CD4-positive, alpha-beta T cell (primary cell): ENCODE results near the gene LKAAEAR1. TPM values are rescaled to one million over a fixed set of nuclear protein-coding genes. Genes with fewer than 3 reads are reported as not detected.

Source experiments
- ATAC-seq: fragments of 200-7000 bp; cut with Tn5 transposase; one replicate; pipeline ENCODE4 v1.10.0; 2022; ENCODE audit warnings: mild to moderate bottlenecking; ENCODE audit not compliant: poor library complexity
- CTCF ChIA-PET: fragments of 350-600 bp; sonication (Branson Sonifier 250); formaldehyde crosslinking; loops from one replicate; lab custom pipeline; 2021; ENCODE audit warnings: antibody characterized with exemption, inconsistent platforms; lab: Charles Lee
- POLR2A ChIA-PET: fragments of 350-600 bp; sonication (Branson Sonifier 250); formaldehyde crosslinking; loops from one replicate; lab custom pipeline; 2021; ENCODE audit warnings: antibody characterized with exemption, inconsistent platforms; lab: Charles Lee
- DNase-seq, 14 experiments: peaks; one replicate each; pipeline ENCODE4 v3.0.0-alpha.2; 2013 to 2020; ENCODE audit warnings: mixed read lengths in 2 of 14
- H3K27ac ChIP-seq, 2 donors: one replicate each; pipeline versions ENCODE4 v1.5.1 to v1.7.0; 2013; ENCODE audit warnings: low read length in 2 of 2, low read depth in 1 of 2, mild to moderate bottlenecking in 1 of 2
- H3K27me3 ChIP-seq, 2 experiments: 1 replicate in 1 of 2; 2 replicates in 1 of 2; pipeline versions ENCODE4 v1.6.1 to v1.7.0; 2013; ENCODE audit warnings: low read length in 2 of 2, control low read depth in 1 of 2, mild to moderate bottlenecking in 1 of 2, moderate library complexity in 1 of 2; ENCODE audit not compliant: insufficient read depth in 2 of 2, control insufficient read depth in 1 of 2
- H3K36me3 ChIP-seq: one replicate; pipeline ENCODE4 v1.6.1; 2013; ENCODE audit warnings: low read length, control low read depth; ENCODE audit not compliant: insufficient read depth
- H3K4me1 ChIP-seq: one replicate; pipeline ENCODE4 v1.6.1; 2013; ENCODE audit warnings: low read length, control low read depth; ENCODE audit not compliant: insufficient read depth
- H3K4me3 ChIP-seq: one replicate; pipeline ENCODE4 v1.5.1; 2013; ENCODE audit warnings: mild to moderate bottlenecking, low read length, moderate library complexity
- H3K9me3 ChIP-seq, 2 experiments: 1 replicate in 1 of 2; 2 replicates in 1 of 2; pipeline versions ENCODE4 v1.6.1 to v1.7.0; 2013; ENCODE audit warnings: low read length in 2 of 2, mild to moderate bottlenecking in 2 of 2, control low read depth in 1 of 2, moderate library complexity in 1 of 2; ENCODE audit not compliant: control insufficient read depth in 1 of 2, insufficient read depth in 1 of 2
- H3K27ac Mint-ChIP-seq: one replicate; pipeline ENCODE4 v1.8.0; 2020; ENCODE audit warnings: mixed read lengths
- H3K27me3 Mint-ChIP-seq: one replicate; pipeline ENCODE4 v1.8.0; 2021; ENCODE audit warnings: mixed read lengths
- H3K36me3 Mint-ChIP-seq: one replicate; pipeline ENCODE4 v1.8.0; 2021; ENCODE audit warnings: low read depth, mixed read lengths
- H3K4me1 Mint-ChIP-seq: one replicate; pipeline ENCODE4 v1.8.0; 2021; ENCODE audit warnings: low read depth, mixed read lengths
- H3K4me3 Mint-ChIP-seq: one replicate; pipeline ENCODE4 v1.8.0; 2020; ENCODE audit warnings: mild to moderate bottlenecking, mixed read lengths
- H3K9me3 Mint-ChIP-seq: one replicate; pipeline ENCODE4 v1.8.0; 2020; ENCODE audit warnings: mixed read lengths
- intact Hi-C, 2 experiments: fragments of 100-400 bp; cut with DNase I in 1 of 2; cut with micrococcal nuclease in 1 of 2; formaldehyde crosslinking; loops; one replicate each; pipeline versions ENCODE4 v1.15.1 to v1.9.0; 2023 to 2025; cut with DNase I, micrococcal nuclease
- total RNA-seq, 174 experiments: library from RNA in 2 of 174; stranded (reverse) in 2 of 174; gene quantifications; one replicate each; pipeline ENCODE4 v1.2.3 and lab custom pipeline; 2021 to 2026
- TF ChIP-seq, protein P1 (sequence below): fragments of 200-600 bp; IDR thresholded peaks from one replicate; pipeline ENCODE4 v1.8.0; 2022; ENCODE audit warnings: antibody characterized with exemption, mild to moderate bottlenecking

Gene LKAAEAR1
- total RNA-seq, 2 experiments from 2014 or later: 0.30 to 0.39 TPM

DNA sequence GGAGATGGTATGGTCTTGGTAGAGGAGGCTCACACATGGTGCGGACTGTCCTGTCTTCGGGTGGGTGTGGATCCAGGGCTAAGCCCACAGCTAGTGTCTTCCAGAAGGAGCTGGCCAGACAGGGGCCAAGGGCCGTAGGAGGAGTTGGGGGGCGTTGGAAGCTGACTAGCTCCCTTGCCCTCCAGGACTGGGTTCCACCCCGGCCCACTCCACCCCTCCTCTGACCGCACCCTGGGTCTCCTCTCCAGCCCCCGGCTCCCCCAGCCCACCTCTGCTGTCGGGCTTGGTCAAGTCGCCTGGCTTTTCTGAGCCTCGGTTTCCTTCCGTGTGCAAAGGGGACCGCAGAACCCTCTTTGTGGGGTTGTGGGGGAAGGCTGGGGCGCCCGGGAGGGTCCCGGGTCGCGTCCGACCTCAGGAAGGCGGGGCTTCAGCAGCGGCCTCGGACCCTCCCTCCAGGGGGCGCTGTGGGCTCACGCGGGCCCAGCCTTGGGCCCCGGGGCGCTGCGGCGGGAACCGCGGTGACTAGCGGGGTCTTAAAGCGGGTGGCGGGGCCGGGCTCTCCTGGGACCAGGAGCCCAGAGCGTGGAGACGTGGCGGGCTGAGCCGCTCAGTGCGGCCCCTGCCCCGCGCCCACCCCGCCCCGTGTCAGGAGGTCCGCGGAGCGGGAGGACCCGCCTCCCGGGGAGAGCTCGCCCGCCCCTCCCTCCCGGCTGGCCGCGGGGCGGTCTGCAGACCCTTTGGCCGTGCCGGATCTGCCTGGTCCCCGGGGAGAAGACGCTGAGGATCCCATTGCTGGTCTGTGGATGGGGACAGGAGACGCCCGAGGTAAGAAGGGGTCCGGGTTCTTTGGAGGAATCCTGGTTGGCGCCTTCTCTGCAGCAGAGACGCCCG, 17.8 kb upstream of the LKAAEAR1 start:
- H3K27ac ChIP-seq: no peak overlapping the region
- H3K9me3 ChIP-seq: no peaks in the 10 kb centered on the region
- Mint-ChIP-seq H3K4me1 (peaks cover 24% of the 10 kb centered on the region), H3K4me3 (peak overlapping the region; percentile 36), H3K9me3 (no peaks in the 10 kb centered on the region), H3K27ac (peak overlapping the region; percentile 90), H3K36me3 (peaks cover 5% of the 10 kb centered on the region), H3K27me3 (peaks cover 26% of the 10 kb centered on the region)
- H3K36me3 ChIP-seq: peaks cover 6% of the 10 kb centered on the region
- peak overlapping the region; percentile 16 for H3K4me3 ChIP-seq
- TF ChIP-seq, protein P1, sequence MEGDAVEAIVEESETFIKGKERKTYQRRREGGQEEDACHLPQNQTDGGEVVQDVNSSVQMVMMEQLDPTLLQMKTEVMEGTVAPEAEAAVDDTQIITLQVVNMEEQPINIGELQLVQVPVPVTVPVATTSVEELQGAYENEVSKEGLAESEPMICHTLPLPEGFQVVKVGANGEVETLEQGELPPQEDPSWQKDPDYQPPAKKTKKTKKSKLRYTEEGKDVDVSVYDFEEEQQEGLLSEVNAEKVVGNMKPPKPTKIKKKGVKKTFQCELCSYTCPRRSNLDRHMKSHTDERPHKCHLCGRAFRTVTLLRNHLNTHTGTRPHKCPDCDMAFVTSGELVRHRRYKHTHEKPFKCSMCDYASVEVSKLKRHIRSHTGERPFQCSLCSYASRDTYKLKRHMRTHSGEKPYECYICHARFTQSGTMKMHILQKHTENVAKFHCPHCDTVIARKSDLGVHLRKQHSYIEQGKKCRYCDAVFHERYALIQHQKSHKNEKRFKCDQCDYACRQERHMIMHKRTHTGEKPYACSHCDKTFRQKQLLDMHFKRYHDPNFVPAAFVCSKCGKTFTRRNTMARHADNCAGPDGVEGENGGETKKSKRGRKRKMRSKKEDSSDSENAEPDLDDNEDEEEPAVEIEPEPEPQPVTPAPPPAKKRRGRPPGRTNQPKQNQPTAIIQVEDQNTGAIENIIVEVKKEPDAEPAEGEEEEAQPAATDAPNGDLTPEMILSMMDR: peak; percentile 73
- intact Hi-C loops: loop anchor here in 1 of 2 experiments (1.0 kb wide), 1 partner anchor 18 kb away; no protein-coding TSS in a partner anchor
- DNase-seq (peak; percentile 51 to 84 (median 62)), ATAC-seq (peak; percentile 35)
- peaks cover 23 to 24% of the 10 kb centered on the region in 2 experiments for H3K27me3 ChIP-seq
- CTCF ChIA-PET: interaction anchor here (0.6 to 1.6 kb wide), 2 partner anchors 18 to 22 kb away, joined by 3 to 6 read pairs; partner anchors contain the start of genes OPRL1 and RGS19
- POLR2A ChIA-PET: no interaction called here
- peaks cover 27% of the 10 kb centered on the region for H3K4me1 ChIP-seq

DNA sequence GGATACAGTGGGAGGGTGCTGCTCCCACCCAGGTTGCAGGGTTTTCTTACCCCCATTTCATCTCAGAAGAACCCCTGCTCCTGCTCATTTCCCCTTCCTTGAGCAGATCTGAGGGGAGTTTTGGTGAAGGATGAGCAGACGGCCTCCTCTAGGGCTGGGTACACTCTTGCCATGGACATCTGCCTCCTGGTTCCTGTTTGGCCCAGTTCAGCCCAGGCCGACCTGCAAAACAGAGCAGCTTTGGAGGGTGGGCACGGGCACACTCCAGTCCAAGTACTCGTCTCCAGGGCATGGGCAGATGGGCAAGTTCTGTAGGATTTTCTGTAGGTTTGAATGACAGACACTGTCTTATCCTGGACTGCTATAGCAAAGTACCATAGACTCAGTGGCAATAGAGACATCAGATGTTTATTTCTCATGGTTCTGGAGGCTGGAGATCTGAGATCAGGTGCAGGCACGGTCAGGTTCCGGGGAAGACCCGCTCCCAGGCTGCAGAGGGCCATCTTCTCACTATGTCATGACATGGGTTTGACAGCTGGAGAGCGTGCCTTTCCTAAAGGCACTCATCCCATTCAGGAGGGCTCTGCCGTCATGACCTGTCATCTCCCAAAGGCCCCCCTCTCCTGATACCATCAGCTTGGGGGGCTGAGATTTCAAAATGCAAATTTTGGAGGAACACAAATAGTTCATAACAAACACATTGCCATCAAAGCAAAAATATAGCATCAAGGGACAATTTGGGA, 16.9 kb upstream of the LKAAEAR1 start:
- H3K27ac Mint-ChIP-seq: peak overlapping the region; percentile 90
- peaks cover 23 to 24% of the 10 kb centered on the region in 2 experiments for H3K27me3 ChIP-seq

DNA sequence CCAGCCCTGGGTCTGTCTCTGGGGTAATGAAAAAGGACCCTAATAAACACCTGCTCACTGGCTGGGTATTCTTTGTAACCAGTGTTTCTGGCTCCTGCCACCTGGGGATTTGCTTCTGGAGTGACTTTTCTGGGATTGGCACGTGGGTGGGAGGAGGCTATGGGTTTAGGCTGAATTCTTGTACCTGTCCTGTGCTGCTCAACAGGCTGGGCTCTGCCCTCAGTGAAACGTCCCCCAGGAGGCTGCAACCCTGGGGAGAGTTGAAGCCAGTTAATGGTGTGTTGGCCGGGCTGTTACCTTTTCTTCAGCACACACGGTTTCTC, 16.3 kb upstream of the LKAAEAR1 start:
- Mint-ChIP-seq H3K4me3 (peak overlapping the region; percentile 68), H3K27ac (peak overlapping the region; percentile 90), H3K9me3 (no peaks in the 10 kb centered on the region), H3K36me3 (peaks cover 5% of the 10 kb centered on the region), H3K27me3 (peaks cover 26% of the 10 kb centered on the region), H3K4me1 (peaks cover 24% of the 10 kb centered on the region)
- peak; percentile 8 for ATAC-seq
- H3K4me3 ChIP-seq: no peak overlapping the region
- H3K9me3 ChIP-seq: no peaks in the 10 kb centered on the region
- H3K36me3 ChIP-seq: peaks cover 6% of the 10 kb centered on the region
- peaks cover 31% of the 10 kb centered on the region for H3K4me1 ChIP-seq
- ChIA-PET CTCF (interaction anchor here (0.8 to 1.7 kb wide), 2 partner anchors 17 to 62 kb away, joined by 3 to 4 read pairs; no protein-coding TSS in a partner anchor), POLR2A (interaction anchor here (1.2 kb wide), 1 partner anchor 580 kb away, joined by 4 read pairs; the partner anchor contains the start of gene PPDPF)
- intact Hi-C loops: no loop called here
- TF ChIP-seq, protein P1: no peak
- no peak for DNase-seq
- no peak overlapping the region for H3K27ac ChIP-seq
- H3K27me3 ChIP-seq: peaks cover 23 to 24% of the 10 kb centered on the region in 2 experiments

More for the DNA sequence above, 16.9 kb upstream of the LKAAEAR1 start:
- H3K36me3 Mint-ChIP-seq: peaks cover 5% of the 10 kb centered on the region
- DNase-seq (no peak), ATAC-seq (no peak)
- Histone ChIP-seq H3K4me1 (peaks cover 28% of the 10 kb centered on the region), H3K36me3 (peaks cover 6% of the 10 kb centered on the region), H3K9me3 (no peaks in the 10 kb centered on the region), H3K27ac (no peak overlapping the region), H3K4me3 (no peak overlapping the region)
- ChIA-PET CTCF (interaction anchor here (1.6 kb wide), 1 partner anchor 18 kb away, joined by 6 read pairs; no protein-coding TSS in a partner anchor), POLR2A (interaction anchor here (1.2 kb wide), 1 partner anchor 580 kb away, joined by 4 read pairs; the partner anchor contains the start of gene PPDPF)
- TF ChIP-seq, protein P1: no peak
- H3K4me1 Mint-ChIP-seq: peaks cover 24% of the 10 kb centered on the region
- H3K27me3 Mint-ChIP-seq: peaks cover 26% of the 10 kb centered on the region
- peak overlapping the region; percentile 36 for H3K4me3 Mint-ChIP-seq
- intact Hi-C loops: no loop called here
- H3K9me3 Mint-ChIP-seq: no peaks in the 10 kb centered on the region
